ENCODE data around the gene EFCAB6.

The EFCAB6 gene

GRCh38 chr22:43847376-43848289, 35.5 kb upstream of the EFCAB6 start:
- no peak for DNase-seq

- no peak for DNase-seq
Observed at GRCh38 chr22:43846966-43847365, 34.9 kb upstream of the EFCAB6 start.

GRCh38 chr22:43845981-43846380, 33.9 kb upstream of the EFCAB6 start:
- no peak for DNase-seq

- no peak for DNase-seq
Observed at GRCh38 chr22:43844560-43845545, 32.7 kb upstream of the EFCAB6 start.

DNA sequence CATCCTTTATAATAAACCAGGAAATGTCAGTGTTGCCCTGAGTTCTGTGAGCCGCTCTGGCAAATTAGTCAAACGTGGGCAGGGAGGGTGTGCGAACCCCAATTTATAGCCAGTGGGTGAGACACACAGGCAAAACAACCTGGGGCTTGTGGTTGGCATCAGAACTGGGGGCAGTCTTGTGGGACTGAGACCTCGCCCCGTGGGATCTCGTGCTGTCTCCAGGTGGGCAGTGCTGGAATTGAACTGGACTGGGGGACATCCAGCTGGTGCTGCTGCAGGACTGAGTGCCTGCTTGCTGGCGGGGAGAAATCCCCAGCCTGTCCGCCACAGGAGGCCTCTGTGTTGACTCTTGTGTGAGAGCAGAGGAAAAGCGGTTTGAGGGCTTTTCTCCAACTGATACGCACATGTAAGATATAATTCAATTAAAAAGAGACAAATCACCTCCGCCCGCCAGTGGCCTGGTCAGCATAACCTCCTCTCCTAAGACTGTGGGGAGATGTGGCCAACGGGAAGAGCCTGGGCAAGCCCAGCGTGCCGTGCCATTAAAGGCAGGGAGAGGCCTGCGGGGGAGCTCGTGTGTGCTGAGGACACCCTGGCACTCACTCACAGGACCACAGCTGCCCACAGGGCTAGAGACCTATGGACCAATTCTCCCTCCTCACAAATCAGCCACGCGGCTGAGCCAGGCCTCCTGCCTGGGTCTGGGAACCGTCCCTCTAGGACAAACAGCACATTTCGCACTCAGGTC, 31.9 kb upstream of the EFCAB6 start:
- DNase-seq = no peak

GRCh38 chr22:43841742-43842141, 29.6 kb upstream of the EFCAB6 start:
- no peak for DNase-seq

- DNase-seq = no peak
Observed at GRCh38 chr22:43840851-43841250, 28.7 kb upstream of the EFCAB6 start.

GRCh38 chr22:43840431-43840830, 28.3 kb upstream of the EFCAB6 start:
- no peak for DNase-seq

DNA sequence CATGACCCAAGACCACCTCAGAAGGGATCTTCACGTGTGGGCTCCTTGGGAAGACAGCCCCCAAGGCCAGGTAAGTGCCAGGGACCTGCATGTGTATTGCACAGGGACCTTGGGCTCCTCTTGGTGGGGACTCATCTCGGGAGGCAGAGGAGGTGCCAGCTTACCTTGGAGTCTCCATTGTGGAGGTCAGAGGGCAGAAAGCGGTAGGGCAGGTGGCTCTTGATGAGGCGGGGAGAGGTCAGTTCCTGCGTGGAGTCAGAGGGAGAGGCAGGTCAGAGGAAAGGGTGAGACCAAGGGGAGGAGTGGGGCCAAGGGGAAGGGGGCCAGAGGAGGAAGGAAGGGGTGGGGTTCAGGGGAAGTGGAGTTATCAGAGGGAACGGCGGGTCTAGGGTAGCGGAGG, 27.7 kb upstream of the EFCAB6 start:
- DNase-seq = no peak

DNA sequence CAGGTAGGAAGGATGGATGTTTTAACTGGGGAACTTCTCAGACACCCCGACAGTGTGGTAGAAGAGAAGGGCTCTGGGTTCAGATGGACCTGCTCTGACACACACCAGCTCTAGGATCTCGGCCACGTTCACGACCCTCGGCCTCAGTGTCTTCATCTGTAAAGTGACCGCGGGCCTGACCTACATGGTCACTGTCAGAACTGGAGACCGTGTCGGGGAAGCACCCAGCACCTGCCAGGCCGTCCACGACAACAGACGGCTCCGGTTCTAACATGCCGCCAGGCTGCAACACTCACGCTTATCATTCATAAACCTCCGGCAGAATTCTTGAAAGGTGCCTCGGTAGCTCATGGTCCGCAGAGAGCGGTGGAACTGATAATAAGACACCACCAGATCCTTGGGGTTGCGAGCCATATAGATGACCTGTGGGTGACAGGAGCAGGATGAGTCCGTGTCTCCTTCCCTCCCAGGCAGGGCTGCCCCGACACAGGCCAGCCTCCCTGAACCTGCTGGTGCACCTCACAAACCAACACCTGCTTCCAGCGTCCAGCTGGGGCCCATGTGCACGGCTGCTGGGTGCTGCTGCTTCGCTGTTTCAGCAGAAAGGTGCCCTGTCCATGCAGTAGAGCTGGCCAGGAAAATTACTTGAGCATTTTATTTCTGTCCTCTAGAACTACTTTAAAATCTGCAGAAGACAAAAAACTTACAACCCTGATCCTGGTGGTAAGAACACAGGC, 26.6 kb upstream of the EFCAB6 start:
- DNase-seq = no peak

DNA sequence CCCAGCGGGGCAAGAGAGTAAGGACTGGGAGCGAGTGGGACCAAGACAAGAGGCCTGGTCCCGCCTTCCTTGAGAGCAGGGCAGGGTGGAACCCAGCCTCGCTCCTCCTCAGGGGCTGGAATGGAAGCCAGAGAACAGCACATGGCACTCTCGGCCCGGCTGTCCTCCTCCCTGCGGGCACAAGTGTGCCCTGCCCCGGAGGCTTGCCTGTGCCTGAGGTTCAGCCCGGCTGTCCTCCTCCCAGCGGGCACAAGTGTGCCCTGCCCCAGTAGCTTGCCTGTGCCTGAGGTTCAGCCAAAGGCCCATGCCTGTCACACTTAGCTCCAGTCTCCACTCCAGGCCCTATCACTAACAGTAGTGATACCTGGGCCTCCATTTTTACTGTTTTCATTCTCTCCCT, 26.1 kb upstream of the EFCAB6 start:
- no peak for DNase-seq

DNA sequence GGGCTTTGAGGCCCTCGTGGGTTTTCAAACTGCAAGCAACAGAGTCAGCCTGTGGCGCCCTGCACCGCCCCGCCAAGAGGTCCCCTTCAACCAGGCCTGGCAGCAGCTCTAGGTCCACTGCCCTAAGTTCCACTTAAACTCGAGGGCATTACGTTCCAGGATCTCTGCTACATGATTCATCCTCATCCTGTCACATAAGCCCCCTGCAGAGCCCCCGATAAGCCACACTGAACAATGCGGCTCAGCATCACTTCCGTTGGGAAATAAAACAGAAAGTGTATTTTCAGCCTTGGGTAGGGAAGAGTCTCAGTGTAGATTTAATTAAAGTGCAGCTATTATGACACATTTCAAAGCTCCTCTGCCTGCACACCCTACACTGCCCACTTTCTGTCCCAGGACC, 25.6 kb upstream of the EFCAB6 start:
- DNase-seq = no peak

GRCh38 chr22:43835736-43836135, 23.6 kb upstream of the EFCAB6 start:
- DNase-seq = no peak

- DNase-seq = no peak
Observed at GRCh38 chr22:43835166-43835565, 23.1 kb upstream of the EFCAB6 start.

GRCh38 chr22:43833286-43834240, 21.5 kb upstream of the EFCAB6 start:
- no peak for DNase-seq

- no peak for DNase-seq
Observed at GRCh38 chr22:43832393-43833265, 20.5 kb upstream of the EFCAB6 start.

- no peak for DNase-seq
Observed at GRCh38 chr22:43831561-43832392, 19.7 kb upstream of the EFCAB6 start.

DNA sequence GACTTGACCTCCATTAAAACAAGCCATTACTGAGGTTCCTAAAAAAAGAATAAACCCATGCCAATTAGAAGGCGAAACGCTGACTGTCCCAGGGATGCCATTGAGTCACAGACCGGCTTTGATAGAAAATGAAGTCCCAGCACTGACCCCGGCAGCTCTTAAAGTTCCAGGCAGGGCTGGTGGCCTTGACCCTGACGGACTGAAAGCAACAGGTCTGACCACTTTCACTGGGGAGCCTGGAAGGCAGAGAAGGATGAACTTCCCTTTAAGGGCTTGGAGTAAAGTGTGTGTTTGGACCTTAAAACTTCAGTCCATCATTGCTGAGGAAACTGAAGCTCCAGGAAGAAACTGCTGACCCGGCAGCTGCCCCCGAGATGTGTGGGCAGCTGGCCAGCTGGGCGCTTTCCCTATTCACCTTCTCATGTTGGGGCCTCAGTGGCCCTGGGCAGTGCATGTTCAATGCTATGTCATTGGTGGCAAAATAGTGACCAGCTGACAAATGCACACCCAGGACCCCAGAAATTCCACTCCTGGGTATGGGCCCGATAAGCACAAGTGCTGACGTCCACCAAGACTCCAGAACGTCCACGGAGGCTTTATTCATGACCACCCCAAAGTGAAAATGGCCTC, 18.9 kb upstream of the EFCAB6 start:
- DNase-seq = no peak

Data from fibroblast of skin of right quadriceps (primary cell).